ENCODE data around the gene FMNL2. TPM values are rescaled to one million over a fixed set of nuclear protein-coding genes. Genes with fewer than 3 reads are reported as not detected.

The FMNL2 gene
- total RNA-seq, 1 experiment from 2014 or later: 29.0 TPM

GRCh38 chr2:152441961-152442360 is 107.0 kb downstream of the FMNL2 start:
- Histone ChIP-seq H3K79me2 (ENCODE audit: low read depth) (peaks cover 86% of the 10 kb centered on the region), H3K9me3 (ENCODE audit: insufficient read depth, low read depth) (no peaks in the 10 kb centered on the region), H3K4me2 (no peak overlapping the region), H2AFZ (no peak overlapping the region), H3F3A (ENCODE audit: insufficient read depth, low read depth) (0 out of 2 replicates have a peak, but pooled peaks cover 4% of the 10 kb centered on the region), H3K27ac (no peak overlapping the region), H3K4me3 (no peak overlapping the region), H3K27me3 (ENCODE audit: insufficient read depth, low read depth) (no peaks in the 10 kb centered on the region), H3K9me2 (ENCODE audit: insufficient read depth) (no peaks in the 10 kb centered on the region), H4K20me1 (ENCODE audit: insufficient read depth) (no peaks in the 10 kb centered on the region), H3K4me1 (replicated peaks; ENCODE audit: insufficient read depth) (peaks cover 15% of the 10 kb centered on the region), H3K36me3 (ENCODE audit: low read depth) (no peaks in the 10 kb centered on the region)
- intact Hi-C loops (cut with micrococcal nuclease; ENCODE audit: unreplicated experiment): no loop called here
- ChIA-PET CTCF (no interaction called here), POLR2A (ENCODE audit: unreplicated experiment) (no interaction called here)
- BruUV-seq (replicated peaks): no TSS peak
- no peak for DNase-seq
- no peak for TF ChIP-seq CTCF (conservative IDR thresholded peaks at IDR 0.05)
- TF ChIP-seq EZH2 (IDR thresholded peaks at IDR 0.05; ENCODE audit: low read depth): no peak

GRCh38 chr2:152443771-152444170 is 108.8 kb downstream of the FMNL2 start:
- no TSS peak for BruUV-seq (replicated peaks)
- H3K27ac ChIP-seq: no peak overlapping the region
- DNase-seq: no peak
- peaks cover 86% of the 10 kb centered on the region for H3K79me2 ChIP-seq (ENCODE audit: low read depth)
- H3K4me2 ChIP-seq: no peak overlapping the region
- H3F3A ChIP-seq (ENCODE audit: insufficient read depth, low read depth): 0 out of 2 replicates have a peak, but pooled peaks cover 3% of the 10 kb centered on the region
- no peaks in the 10 kb centered on the region for H4K20me1 ChIP-seq (ENCODE audit: insufficient read depth)
- H3K4me3 ChIP-seq: no peak overlapping the region
- CTCF ChIA-PET: no interaction called here
- H2AFZ ChIP-seq: no peak overlapping the region
- no peaks in the 10 kb centered on the region for H3K9me2 ChIP-seq (ENCODE audit: insufficient read depth)
- H3K36me3 ChIP-seq (ENCODE audit: low read depth): no peaks in the 10 kb centered on the region
- intact Hi-C loops (cut with micrococcal nuclease; ENCODE audit: unreplicated experiment): no loop called here
- H3K9me3 ChIP-seq (ENCODE audit: insufficient read depth, low read depth): no peaks in the 10 kb centered on the region
- POLR2A ChIA-PET (ENCODE audit: unreplicated experiment): no interaction called here
- no peak for TF ChIP-seq CTCF (conservative IDR thresholded peaks at IDR 0.05)
- no peak for TF ChIP-seq EZH2 (IDR thresholded peaks at IDR 0.05; ENCODE audit: low read depth)
- H3K4me1 ChIP-seq (replicated peaks; ENCODE audit: insufficient read depth): peaks cover 15% of the 10 kb centered on the region
- H3K27me3 ChIP-seq (ENCODE audit: insufficient read depth, low read depth): no peaks in the 10 kb centered on the region

- POLR2A ChIA-PET (ENCODE audit: unreplicated experiment): no interaction called here
These were observed 109.5 kb downstream of the FMNL2 start for GRCh38 chr2:152444448-152444847.

More at GRCh38 chr2:152444448-152444847, 109.5 kb downstream of the FMNL2 start:
- peaks cover 15% of the 10 kb centered on the region for H3K4me1 ChIP-seq (replicated peaks; ENCODE audit: insufficient read depth)
- H3K27me3 ChIP-seq (ENCODE audit: insufficient read depth, low read depth): no peaks in the 10 kb centered on the region
- H3K9me2 ChIP-seq (ENCODE audit: insufficient read depth): no peaks in the 10 kb centered on the region
- intact Hi-C loops (cut with micrococcal nuclease; ENCODE audit: unreplicated experiment): no loop called here
- no TSS peak for BruUV-seq (replicated peaks)
- H2AFZ ChIP-seq: no peak overlapping the region
- DNase-seq: no peak
- peaks cover 87% of the 10 kb centered on the region for H3K79me2 ChIP-seq (ENCODE audit: low read depth)
- no peaks in the 10 kb centered on the region for H4K20me1 ChIP-seq (ENCODE audit: insufficient read depth)
- no peaks in the 10 kb centered on the region for H3K36me3 ChIP-seq (ENCODE audit: low read depth)
- H3F3A ChIP-seq (ENCODE audit: insufficient read depth, low read depth): no peaks in the 10 kb centered on the region
- no peak overlapping the region for H3K4me2 ChIP-seq
- H3K4me3 ChIP-seq: no peak overlapping the region
- TF ChIP-seq EZH2 (IDR thresholded peaks at IDR 0.05; ENCODE audit: low read depth): no peak
- no peak for TF ChIP-seq CTCF (conservative IDR thresholded peaks at IDR 0.05)
- CTCF ChIA-PET: no interaction called here
- H3K27ac ChIP-seq: no peak overlapping the region
- no peaks in the 10 kb centered on the region for H3K9me3 ChIP-seq (ENCODE audit: insufficient read depth, low read depth)

Data from PC-9 (cell line).